HG03060 (cell line): ENCODE results near the gene ASCC3.
"Not testable (repeated sequence)": the region's sequence is repeated elsewhere in the genome, so short reads cannot be mapped to it uniquely, and the experiment has no call there.

Source experiments
- ATAC-seq: cut with Tn5 transposase; IDR thresholded peaks from one replicate; pipeline ENCODE4 v1.9.1; 2021; ENCODE audit warnings: low read depth, moderate number of reproducible peaks; ENCODE audit not compliant: unreplicated experiment

Gene ASCC3

GRCh38 chr6:100808638-100809275, 72.4 kb downstream of the ASCC3 start:
- no peak for ATAC-seq

GRCh38 chr6:100806296-100806695, 74.8 kb downstream of the ASCC3 start:
- ATAC-seq: no peak

GRCh38 chr6:100803264-100804045, 77.7 kb downstream of the ASCC3 start:
- no peak for ATAC-seq

- ATAC-seq: no peak
Observed at GRCh38 chr6:100801036-100801435, 80.1 kb downstream of the ASCC3 start.

GRCh38 chr6:100796049-100796823, 84.9 kb downstream of the ASCC3 start:
- peak; percentile 85 for ATAC-seq

- ATAC-seq: no peak
Observed at GRCh38 chr6:100790084-100790483, 91.0 kb downstream of the ASCC3 start.

GRCh38 chr6:100785982-100786381, 95.1 kb downstream of the ASCC3 start:
- ATAC-seq: no peak

- ATAC-seq: no peak
Observed at GRCh38 chr6:100780648-100781047, 100.5 kb downstream of the ASCC3 start.

- ATAC-seq: no peak
Observed at GRCh38 chr6:100775667-100776066, 105.5 kb downstream of the ASCC3 start.

GRCh38 chr6:100774681-100775080, 106.4 kb downstream of the ASCC3 start:
- ATAC-seq: no peak

- ATAC-seq: no peak
Observed at GRCh38 chr6:100768816-100769351, 112.2 kb downstream of the ASCC3 start.

GRCh38 chr6:100763617-100764241, 117.4 kb downstream of the ASCC3 start:
- ATAC-seq: no peak

GRCh38 chr6:100761841-100762240, 119.3 kb downstream of the ASCC3 start:
- no peak for ATAC-seq

GRCh38 chr6:100758386-100758785, 122.7 kb downstream of the ASCC3 start:
- ATAC-seq: not testable (repeated sequence)

GRCh38 chr6:100753421-100753820, 127.7 kb downstream of the ASCC3 start:
- no peak for ATAC-seq

GRCh38 chr6:100751590-100751989, 129.5 kb downstream of the ASCC3 start:
- ATAC-seq: no peak

- no peak for ATAC-seq
Observed at GRCh38 chr6:100745419-100746041, 135.6 kb downstream of the ASCC3 start.

GRCh38 chr6:100740439-100740838, 140.7 kb downstream of the ASCC3 start:
- no peak for ATAC-seq

- not testable (repeated sequence) for ATAC-seq
Observed at GRCh38 chr6:100737720-100738119, 143.4 kb downstream of the ASCC3 start.

- no peak for ATAC-seq
Observed at GRCh38 chr6:100731411-100731810, 149.7 kb downstream of the ASCC3 start.
